ENCODE measurements around the gene PRG3.
"Not testable (repeated sequence)": the region's sequence is repeated elsewhere in the genome, so short reads cannot be mapped to it uniquely, and the experiment has no call there.

The PRG3 gene

GRCh38 chr11:57403003-57403801 lies 22.3 kb upstream of the PRG3 start:
- not testable (repeated sequence) for H3K4me1 ChIP-seq (ENCODE audit: insufficient read depth, low read length); H3K9me3 ChIP-seq (ENCODE audit: control insufficient read depth, insufficient read depth, low read length); H3K9ac ChIP-seq (ENCODE audit: low read depth, low read length); H3K36me3 ChIP-seq (ENCODE audit: insufficient read depth, low read length)

DNA sequence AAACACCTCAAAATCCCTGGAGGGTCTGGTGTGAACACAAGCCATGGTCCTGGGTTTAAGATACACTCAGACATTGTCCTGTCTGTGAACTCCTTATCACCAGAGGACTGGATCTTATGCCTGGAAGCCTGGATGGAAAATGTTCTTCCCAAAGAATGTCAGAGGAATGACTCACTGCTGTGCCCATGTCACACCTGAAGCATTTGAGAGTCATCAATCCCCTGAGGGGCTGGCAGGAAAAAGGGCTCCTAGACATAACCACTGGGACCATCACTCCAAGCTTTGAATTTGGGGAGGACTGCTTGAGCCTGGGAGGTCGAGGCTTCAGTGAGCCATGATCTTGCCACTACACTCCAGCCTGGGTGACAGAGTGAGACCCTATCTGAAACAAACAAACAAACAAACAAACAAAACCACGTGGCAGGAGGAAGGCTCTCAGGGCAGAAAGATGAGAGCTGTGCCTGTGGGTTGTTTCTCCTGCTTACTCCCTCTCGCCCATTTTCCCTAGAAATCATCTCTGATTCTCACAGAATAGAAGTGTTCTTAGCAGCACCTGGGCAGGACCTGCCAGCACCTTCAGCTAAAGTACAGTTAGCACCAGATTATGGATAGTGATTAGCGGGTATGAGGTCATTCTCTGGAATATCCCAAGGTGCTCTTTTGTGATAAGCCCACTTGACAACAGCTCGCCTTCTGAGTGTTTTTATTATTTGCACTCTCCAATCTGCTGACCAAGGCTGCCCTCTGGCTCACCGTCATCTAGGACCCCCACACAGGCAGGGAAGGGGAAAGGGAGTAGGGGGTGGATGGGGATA lies 21.4 kb upstream of the PRG3 start:
- Histone ChIP-seq H3K9me3 (ENCODE audit: control insufficient read depth, insufficient read depth, low read length) (no peaks in the 10 kb centered on the region), H3K36me3 (ENCODE audit: insufficient read depth, low read length) (no peaks in the 10 kb centered on the region), H3K4me1 (ENCODE audit: insufficient read depth, low read length) (0 out of 2 replicates have a peak, but pooled peaks cover 8% of the 10 kb centered on the region), H3K9ac (ENCODE audit: low read depth, low read length) (no peak overlapping the region)

- H3K9me3 ChIP-seq (ENCODE audit: control insufficient read depth, insufficient read depth, low read length), result no peaks in the 10 kb centered on the region
- H3K4me1 ChIP-seq (ENCODE audit: insufficient read depth, low read length), result 0 out of 2 replicates have a peak, but pooled peaks cover 8% of the 10 kb centered on the region
- H3K9ac ChIP-seq (ENCODE audit: low read depth, low read length), result no peak overlapping the region
- no peaks in the 10 kb centered on the region for H3K36me3 ChIP-seq (ENCODE audit: insufficient read depth, low read length)
Measured at GRCh38 chr11:57399972-57400578, 19.1 kb upstream of the PRG3 start.

- Histone ChIP-seq H3K9me3 (ENCODE audit: control insufficient read depth, insufficient read depth, low read length) (no peaks in the 10 kb centered on the region), H3K9ac (ENCODE audit: low read depth, low read length) (no peak overlapping the region), H3K4me1 (ENCODE audit: insufficient read depth, low read length) (0 out of 2 replicates have a peak, but pooled peaks cover 8% of the 10 kb centered on the region), H3K36me3 (ENCODE audit: insufficient read depth, low read length) (no peaks in the 10 kb centered on the region)
Measured at GRCh38 chr11:57399221-57399620, 18.3 kb upstream of the PRG3 start.

- 0 out of 2 replicates have a peak, but pooled peaks cover 8% of the 10 kb centered on the region for H3K4me1 ChIP-seq (ENCODE audit: insufficient read depth, low read length)
- no peaks in the 10 kb centered on the region for H3K9me3 ChIP-seq (ENCODE audit: control insufficient read depth, insufficient read depth, low read length)
Measured at GRCh38 chr11:57397394-57397990, 16.5 kb upstream of the PRG3 start.

GRCh38 chr11:57396744-57397143 lies 15.8 kb upstream of the PRG3 start:
- 0 out of 2 replicates have a peak, but pooled peaks cover 8% of the 10 kb centered on the region for H3K4me1 ChIP-seq (ENCODE audit: insufficient read depth, low read length)
- H3K9ac ChIP-seq (ENCODE audit: low read depth, low read length), result no peak overlapping the region
- no peaks in the 10 kb centered on the region for H3K36me3 ChIP-seq (ENCODE audit: insufficient read depth, low read length)
- no peaks in the 10 kb centered on the region for H3K9me3 ChIP-seq (ENCODE audit: control insufficient read depth, insufficient read depth, low read length)

More at GRCh38 chr11:57397394-57397990, 16.5 kb upstream of the PRG3 start:
- Histone ChIP-seq H3K9ac (ENCODE audit: low read depth, low read length) (no peak overlapping the region), H3K36me3 (ENCODE audit: insufficient read depth, low read length) (no peaks in the 10 kb centered on the region)

DNA sequence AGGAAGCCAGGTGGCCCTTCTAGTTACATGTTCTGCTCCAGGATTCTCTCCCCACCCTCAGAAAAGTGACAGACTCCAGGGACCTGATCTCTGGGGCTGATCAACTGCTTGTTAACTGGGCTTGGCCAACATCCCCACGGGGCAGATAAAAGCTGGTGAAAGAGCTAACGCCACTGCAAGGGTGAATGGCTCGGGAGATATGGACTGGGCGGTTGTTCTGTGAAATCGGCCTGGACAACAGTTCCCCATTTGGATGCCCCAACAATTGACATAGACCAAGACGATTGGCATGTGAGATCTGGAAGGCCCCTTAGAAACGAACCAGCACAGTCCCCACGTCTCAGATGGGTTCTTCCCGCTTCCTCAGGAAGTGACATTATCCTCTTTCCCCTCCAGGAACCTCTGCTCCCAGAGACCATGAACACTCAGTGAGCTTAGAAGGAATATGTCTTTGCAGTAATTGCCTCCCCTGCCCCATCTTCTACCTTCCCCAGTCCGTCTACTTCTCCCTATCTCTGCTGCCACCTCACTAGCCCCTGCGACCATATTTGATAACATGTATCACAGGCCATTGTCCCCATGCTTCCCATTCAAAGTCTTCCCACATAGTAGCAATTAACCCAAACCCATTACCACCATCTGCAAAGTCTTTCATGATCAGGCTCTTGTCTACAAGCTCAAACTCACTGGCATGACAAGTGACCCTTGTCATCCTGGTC lies 15.1 kb upstream of the PRG3 start:
- Histone ChIP-seq H3K4me1 (ENCODE audit: insufficient read depth, low read length) (0 out of 2 replicates have a peak, but pooled peaks cover 8% of the 10 kb centered on the region), H3K36me3 (ENCODE audit: insufficient read depth, low read length) (no peaks in the 10 kb centered on the region), H3K9me3 (ENCODE audit: control insufficient read depth, insufficient read depth, low read length) (no peaks in the 10 kb centered on the region), H3K9ac (ENCODE audit: low read depth, low read length) (no peak overlapping the region)

DNA sequence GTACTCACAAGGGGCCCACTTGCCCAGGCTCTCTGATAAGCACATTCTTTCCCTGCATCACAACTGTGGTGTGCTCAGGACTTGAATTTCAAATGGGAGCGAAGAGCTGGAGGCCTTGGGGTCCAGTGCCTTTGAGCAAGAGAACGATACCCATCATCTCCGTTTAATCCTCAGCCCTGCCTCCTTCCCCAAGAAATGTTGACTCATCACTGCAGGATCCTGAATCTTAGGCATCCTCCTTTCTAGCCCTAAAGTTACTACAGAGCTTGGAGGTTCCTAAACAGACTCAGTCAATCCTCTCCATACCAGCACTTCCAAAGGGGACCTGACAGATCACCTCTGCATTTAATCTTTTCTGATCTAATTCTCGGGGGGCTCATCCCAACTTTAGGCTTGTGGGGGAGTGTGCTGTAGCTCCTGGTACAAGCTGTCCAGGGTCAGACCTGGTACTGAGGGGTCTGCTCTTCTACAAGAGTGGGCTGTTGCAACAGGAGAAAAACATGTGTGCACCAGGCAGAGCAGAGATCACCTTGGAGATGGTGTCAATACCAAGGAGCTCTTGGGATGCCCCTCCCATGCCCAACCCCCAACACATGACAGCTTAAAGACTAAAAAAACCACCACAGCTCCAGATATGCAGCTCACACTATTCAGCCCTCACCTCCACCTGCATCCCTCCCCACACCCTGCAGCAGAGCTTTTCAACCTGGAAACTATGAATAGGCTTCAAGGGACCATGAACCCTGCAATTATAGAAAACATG lies 13.4 kb upstream of the PRG3 start:
- Histone ChIP-seq H3K9me3 (ENCODE audit: control insufficient read depth, insufficient read depth, low read length) (no peaks in the 10 kb centered on the region), H3K36me3 (ENCODE audit: insufficient read depth, low read length) (no peaks in the 10 kb centered on the region), H3K9ac (ENCODE audit: low read depth, low read length) (no peak overlapping the region), H3K4me1 (ENCODE audit: insufficient read depth, low read length) (0 out of 2 replicates have a peak, but pooled peaks cover 1% of the 10 kb centered on the region)

DNA sequence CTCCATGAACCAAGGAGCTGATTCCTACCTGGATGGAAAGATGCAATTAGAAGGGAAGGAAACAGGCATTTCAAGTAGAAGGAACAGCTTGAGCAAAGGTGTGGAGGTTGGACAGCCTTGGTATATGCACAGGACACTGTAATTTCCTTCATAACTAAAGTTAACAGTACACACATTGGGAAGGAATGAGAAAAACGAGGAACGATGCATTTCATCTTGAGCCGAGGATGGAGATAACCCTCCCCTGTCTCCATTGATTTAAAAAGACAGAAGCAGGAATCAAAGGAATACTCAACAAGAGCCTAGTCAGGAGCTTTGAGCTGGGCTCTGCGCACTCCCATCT lies 11.8 kb upstream of the PRG3 start:
- Histone ChIP-seq H3K9me3 (ENCODE audit: control insufficient read depth, insufficient read depth, low read length) (no peaks in the 10 kb centered on the region), H3K4me1 (ENCODE audit: insufficient read depth, low read length) (no peaks in the 10 kb centered on the region), H3K36me3 (ENCODE audit: insufficient read depth, low read length) (no peaks in the 10 kb centered on the region), H3K9ac (ENCODE audit: low read depth, low read length) (no peak overlapping the region)

DNA sequence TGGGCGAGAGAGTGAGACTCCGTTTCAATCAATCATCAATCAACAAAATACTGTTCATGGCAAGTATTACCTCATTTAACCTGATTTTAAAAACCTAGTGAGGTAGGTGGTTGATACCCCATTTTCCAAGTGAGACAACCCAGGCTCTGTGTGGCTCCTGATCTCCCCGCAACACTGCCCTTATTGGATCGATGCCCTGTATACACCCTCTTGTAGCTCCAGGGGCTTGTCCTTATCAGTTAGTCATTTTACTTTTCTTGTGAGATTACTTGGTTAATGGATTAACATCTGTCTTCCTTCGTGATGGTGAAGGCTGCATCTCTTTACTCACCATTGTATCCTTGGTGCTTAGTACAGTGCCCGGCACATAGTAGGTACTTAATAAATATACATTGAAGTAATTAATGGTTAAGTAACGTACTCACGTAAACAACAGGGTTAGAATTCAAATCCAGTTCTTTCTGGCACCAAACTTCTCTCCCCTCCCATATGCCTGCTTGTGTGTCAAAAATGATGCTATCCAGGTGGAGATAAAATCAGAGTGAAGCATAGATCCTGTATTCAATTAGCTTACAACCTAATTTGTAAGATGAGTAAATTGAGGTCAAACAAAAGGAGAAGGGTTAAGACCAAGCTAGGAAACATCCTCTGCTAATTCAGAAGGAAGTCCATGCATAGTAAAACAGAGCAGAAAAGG lies 11.3 kb upstream of the PRG3 start:
- Histone ChIP-seq H3K4me1 (ENCODE audit: insufficient read depth, low read length) (no peaks in the 10 kb centered on the region), H3K9me3 (ENCODE audit: control insufficient read depth, insufficient read depth, low read length) (no peaks in the 10 kb centered on the region), H3K9ac (ENCODE audit: low read depth, low read length) (no peak overlapping the region), H3K36me3 (ENCODE audit: insufficient read depth, low read length) (no peaks in the 10 kb centered on the region)

DNA sequence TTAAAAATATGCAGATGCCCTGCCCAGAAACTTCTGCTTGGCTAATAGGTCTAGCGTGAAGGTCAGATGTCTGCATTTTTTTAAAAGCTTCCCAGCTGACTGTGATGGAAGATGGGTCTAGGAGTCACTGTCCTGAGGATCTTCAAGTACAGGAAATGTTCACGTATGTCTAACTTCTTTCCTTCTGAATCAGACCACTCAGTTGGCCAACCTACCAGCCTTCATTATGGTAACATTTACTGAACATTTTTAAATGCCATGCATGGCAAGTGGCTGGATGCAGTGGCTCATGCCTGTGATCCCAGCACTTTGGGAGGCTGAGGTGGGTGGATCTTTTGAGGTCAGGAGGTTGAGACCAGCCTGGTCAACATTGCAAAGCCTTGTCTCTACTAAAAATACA lies 10.6 kb upstream of the PRG3 start:
- no peaks in the 10 kb centered on the region for H3K4me1 ChIP-seq (ENCODE audit: insufficient read depth, low read length)
- no peaks in the 10 kb centered on the region for H3K9me3 ChIP-seq (ENCODE audit: control insufficient read depth, insufficient read depth, low read length)
- no peaks in the 10 kb centered on the region for H3K36me3 ChIP-seq (ENCODE audit: insufficient read depth, low read length)
- no peak overlapping the region for H3K9ac ChIP-seq (ENCODE audit: low read depth, low read length)

- H3K9ac ChIP-seq (ENCODE audit: low read depth, low read length), result no peak overlapping the region
- H3K9me3 ChIP-seq (ENCODE audit: control insufficient read depth, insufficient read depth, low read length), result no peaks in the 10 kb centered on the region
- no peaks in the 10 kb centered on the region for H3K36me3 ChIP-seq (ENCODE audit: insufficient read depth, low read length)
- H3K4me1 ChIP-seq (ENCODE audit: insufficient read depth, low read length), result no peaks in the 10 kb centered on the region
Measured at GRCh38 chr11:57391111-57391510, 10.2 kb upstream of the PRG3 start.

DNA sequence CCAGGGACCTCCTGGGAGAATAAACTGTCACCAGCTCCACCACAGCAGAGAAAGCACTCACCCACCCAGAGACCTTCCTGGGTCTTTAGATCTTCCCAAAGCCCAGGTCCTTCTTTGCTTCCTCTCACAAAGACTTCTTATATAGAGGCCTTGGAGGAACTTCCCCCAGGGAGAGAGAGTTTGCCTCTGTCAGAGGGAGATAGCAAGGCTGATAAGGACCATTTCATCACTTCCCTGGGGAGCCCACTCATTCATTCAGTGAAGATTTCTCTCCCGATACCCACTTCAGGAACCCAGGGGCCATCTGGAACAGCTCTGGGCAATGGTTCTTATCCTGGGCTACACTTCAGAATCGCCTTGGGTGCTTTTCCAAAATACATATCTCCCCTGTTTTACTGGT lies 9.6 kb upstream of the PRG3 start, which contains the start of gene PRG2:
Gene PRG2, minus strand, starts transcription at position 116 of the 400 bp plus-strand sequence. CDS start 706 bp downstream, outside the sequence.
- no peaks in the 10 kb centered on the region for H3K9me3 ChIP-seq (ENCODE audit: control insufficient read depth, insufficient read depth, low read length)
- no peaks in the 10 kb centered on the region for H3K36me3 ChIP-seq (ENCODE audit: insufficient read depth, low read length)
- H3K4me1 ChIP-seq (ENCODE audit: insufficient read depth, low read length), result no peaks in the 10 kb centered on the region
- no peak within 1 kb of the TSS for H3K9ac ChIP-seq (ENCODE audit: low read depth, low read length)
